DMS114 treated with DMSO at 0.1 percent for 48 hours (cell line): ENCODE data around the gene ULK4.
"Not testable (repeated sequence)": the region's sequence is repeated elsewhere in the genome, so short reads cannot be mapped to it uniquely, and the experiment has no call there.

Source experiments
- DNase-seq: peaks from one replicate; lab custom pipeline; 2025; ENCODE audit not compliant: unreplicated experiment; lab: John Stamatoyannopoulos, UW

Gene ULK4

DNA sequence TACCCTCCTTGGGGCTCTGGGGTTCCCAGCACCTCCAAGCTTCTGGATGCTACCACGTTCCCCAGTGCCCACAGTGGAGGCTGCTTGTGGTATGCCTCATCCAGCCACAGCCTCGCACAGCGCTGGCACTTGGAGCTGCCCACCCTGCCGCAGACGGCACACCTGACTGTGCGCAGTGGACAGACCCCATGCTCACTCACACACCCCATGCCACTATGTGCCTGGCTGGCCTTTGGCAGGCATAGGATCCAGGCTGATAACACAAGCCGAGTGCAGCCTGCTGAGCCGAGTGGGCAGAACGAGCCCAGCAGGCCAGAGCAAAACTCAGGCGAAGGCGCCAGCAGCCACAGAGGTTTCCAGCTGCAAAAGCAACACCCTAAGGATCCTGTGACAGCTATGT is 311.5 kb downstream of the ULK4 start:
- no peak for DNase-seq

DNA sequence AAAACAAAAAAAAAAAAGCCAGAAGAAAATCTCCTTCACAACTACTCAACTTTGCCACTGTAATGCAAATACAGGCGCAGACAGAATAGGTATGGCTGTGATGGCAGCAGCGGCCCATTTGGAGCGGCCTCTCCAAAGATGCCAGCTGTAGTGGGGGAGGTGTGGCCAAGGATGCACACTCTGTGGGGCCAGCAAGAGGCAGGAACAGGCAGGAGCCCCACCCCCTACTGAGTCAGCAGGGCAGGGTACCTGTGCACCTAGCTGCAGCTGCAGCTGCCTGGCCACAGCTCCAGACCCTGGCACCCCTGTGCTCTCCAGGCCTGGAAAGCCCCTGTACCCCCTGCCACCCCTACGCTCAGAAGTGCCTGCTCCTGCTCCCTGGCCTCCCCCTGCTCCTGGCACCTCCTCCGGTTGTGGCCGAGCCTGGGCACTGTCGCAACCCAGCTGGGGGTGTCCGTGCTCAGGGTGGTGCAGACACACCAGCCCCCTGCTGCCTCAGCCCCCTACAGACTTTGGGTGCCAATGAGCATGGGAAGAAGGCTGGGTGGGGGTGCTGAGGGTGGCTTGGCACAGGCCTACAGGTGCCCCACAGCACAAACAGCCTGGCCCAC is 312.7 kb downstream of the ULK4 start:
- DNase-seq: no peak

DNA sequence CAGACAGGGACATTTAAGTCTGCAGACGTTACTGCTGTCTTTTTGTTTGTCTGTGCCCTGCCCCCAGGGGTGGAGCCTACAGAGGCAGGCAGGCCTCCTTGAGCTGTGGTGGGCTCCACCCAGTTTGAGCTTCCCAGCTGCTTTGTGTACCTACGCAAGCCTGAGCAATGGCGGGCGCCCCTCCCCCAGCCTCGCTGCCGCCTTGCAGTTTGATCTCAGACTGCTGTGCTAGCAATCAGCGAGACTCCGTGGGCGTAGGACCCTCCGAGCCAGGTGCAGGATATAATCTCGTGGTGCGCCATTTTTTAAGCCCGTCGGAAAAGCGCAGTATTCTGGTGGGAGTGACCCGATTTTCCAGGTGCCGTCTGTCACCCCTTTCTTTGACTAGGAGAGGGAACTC is 314.2 kb downstream of the ULK4 start:
- not testable (repeated sequence) for DNase-seq

DNA sequence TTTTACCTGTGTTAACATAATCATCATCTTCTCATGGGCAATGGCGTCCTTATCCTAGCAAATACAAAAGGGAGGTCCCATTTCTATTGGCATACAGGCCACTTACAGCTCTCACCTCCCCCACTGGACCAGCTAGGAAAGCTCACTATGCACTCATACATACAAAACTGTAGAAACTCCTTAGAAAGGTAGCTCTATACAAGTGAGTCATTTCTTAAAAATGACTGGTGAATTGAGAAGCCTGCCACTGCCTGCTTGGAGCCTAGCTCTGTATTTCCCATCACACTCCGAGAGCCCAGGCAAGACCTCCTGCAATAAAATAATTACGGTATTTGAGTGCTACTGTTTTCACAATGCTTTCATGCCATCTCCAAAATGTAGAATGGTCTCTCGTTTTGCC is 321.8 kb downstream of the ULK4 start:
- DNase-seq: no peak

DNA sequence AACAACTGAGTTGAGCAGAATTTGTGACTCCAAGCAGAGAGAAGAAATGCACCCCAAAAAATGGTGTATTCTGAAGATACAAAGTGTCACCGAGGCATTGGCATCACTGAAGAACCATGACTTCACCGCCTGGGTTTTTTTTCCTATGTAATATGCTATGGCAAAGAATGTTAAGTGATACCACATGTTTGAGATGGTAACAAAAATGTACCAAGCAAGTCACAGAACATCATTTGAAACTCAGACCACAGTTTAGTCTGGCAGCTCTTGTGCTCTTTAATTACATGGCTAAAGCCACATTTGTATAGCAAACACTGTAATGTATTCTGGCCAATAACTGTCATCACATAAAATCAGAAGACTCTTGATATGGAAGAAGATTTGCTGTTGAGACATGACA is 323.5 kb downstream of the ULK4 start:
- no peak for DNase-seq

DNA sequence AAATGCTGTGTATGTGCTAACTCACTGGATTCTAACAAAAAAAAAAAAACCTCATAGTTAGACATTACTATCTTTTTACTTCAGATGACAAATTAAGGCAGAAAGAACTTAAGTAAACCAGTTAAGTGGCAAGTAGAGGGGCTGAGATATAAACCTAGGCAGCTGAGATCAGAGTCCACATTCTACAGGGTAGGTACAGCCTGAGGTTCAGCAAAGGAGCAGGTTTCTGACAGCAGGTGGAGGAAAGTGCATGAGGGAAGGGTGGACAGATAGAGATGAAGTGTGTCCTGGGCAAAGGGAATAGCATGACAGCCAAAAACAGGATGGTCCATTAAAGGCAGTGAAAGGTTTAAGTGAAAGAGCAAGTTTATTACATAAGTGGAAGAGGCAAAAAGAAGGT is 329.2 kb downstream of the ULK4 start:
- DNase-seq: no peak

DNA sequence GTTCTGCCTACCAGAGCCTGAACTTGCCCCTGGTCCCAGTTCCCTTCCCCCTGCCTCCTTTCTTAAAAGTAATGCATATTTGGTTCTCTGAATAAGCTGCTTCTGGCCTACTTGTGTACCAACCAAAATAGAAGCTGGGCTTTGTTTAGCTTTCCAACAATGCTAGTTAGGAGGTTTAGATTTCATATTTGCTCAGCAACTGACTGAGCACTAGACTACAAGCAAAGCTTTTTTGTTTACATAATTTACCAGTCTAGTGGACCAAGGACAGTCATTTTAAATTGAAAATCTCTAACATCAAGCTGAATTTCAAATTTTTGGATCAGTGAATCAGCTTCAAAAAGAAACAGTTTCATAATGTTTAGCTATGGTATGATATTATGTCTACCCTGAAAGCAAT is 331.2 kb downstream of the ULK4 start:
- DNase-seq: no peak

DNA sequence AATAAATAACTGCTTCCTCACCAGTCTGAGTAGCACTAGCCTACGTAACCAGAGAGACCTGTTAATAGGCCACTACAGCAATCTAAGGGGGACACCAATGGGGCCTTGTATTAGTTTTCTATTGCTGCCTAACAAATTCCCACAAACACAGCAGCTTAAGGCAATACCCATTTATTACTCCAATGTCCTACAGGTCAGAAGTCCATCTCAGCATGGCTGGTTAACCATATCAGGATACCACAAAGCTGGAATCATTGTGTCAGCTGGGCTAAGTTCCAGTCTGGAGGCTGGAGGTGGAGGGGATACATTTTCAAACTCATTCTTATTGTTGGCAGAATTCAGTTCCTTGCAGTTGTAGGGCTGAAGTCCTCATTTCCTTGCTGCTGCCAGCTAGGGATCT is 331.9 kb downstream of the ULK4 start:
- no peak for DNase-seq

DNA sequence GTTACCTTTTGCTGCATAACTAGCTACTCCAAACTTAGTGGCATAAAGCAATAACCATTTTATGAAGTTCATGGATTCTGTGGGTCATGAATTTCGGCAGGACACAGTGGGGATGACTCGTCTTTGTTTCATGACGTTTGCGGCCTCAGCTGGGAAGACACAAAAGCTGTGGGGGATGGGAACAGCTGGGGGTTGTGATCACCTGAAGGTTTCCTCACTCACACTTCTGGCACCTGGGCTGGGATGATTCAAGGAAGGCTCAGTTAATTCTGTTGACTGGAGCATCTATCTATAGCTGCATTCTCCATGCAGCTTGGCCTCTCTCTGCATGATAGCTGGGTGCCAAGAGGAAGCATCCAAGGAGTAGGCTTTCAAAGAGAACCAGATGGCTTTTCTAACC is 332.8 kb downstream of the ULK4 start:
- no peak for DNase-seq

DNA sequence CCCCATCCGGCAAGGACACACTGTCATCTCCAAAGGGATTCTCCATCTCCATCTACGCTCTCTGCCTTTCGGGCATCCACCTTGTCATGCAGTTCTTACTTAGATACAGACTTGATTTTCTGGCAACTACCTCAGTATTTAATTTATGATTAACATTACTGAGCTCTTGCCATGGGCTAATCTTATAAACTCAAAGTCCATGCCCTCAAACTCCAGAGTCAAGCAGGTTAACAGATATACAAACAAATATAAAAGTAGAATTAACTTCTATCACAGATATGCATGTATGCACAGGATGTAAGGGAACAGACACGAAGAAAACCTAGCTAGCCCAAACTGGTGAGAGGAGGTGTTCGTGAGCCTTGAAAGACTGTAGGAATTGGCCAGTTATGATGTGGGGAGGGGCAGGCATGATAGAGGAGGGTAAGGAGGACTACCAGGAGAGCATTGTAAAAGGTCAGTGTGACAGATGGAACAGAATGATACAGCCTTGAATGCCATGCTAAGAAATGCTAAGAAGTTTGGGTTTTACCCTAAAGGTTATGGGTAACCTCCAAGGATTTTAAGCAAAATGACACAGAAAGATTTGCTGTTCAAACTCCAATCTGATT is 334.3 kb downstream of the ULK4 start:
- no peak for DNase-seq

DNA sequence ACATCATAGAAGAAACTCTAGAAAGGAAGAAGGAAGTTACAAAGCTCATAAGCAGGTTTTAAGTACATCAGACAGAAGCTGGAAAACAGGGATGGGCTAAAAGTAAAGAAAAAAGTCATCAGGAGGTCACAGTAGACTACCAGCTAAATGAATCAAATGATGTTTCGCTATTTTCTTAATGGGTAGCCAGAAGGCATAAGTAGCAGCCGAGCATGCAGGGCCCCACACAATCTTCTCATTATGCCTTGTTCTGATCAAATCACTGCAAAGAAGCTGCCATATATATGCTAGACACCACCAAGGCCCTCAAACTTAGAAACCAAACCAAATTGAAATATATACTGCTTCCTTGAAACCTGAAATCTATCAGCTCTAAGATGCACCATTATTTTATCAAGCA is 349.1 kb downstream of the ULK4 start:
- DNase-seq: no peak

DNA sequence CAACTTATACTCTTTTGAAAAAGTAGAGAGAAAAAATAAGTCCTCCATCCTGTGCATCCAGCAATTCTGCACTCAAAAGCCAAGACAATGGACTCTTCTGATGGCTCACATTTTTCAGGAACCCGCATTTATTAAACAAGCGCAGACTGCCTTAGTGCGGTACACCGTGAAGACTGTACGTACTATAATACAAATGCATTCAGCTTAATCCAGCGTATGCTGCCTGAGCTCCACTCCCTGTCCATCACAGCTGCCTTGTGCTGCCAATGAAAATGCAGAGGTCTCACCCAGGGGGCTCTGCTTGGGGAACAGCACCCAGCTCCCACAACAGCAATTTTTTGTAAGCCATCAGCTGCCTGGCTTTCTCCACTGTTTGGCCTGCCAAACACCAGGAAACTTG is 350.9 kb downstream of the ULK4 start:
- DNase-seq: no peak

DNA sequence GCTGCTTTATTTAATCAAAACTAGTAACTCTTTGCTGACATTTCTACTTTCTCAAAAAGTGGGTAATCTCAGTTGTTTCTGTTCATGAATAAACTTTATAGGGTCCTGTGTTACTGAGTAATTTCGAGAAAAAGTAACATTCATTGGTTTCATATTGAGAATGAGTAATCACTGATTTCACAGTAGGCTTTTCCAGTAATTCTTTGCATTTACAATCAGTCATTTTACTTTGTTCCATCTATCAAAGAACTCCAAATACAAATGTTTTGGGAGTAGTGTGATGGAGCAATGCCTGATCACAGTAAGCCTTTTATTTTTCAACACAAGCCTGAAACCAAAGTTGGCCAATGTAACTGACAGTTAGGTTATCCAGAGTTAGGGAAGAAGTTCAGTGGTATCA is 353.6 kb downstream of the ULK4 start:
- no peak for DNase-seq

DNA sequence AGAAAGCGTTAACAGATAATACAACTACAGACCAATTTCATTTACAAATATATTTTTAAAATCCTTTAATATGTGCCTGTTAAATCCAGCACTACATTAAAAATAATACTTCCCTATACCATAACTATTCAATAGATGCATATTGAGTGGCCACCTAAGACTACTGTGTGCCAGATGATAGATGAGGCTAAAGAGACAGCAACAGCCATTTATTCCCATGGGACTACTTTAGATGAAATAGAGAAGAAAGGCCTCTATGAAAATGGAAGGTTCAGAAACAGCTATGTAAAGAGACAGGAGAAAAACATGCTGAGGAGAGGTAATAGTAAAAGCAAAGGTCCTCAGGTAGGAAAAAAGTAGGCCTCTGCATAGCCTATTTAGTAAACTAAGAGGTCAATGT is 358.1 kb downstream of the ULK4 start:
- DNase-seq: no peak

DNA sequence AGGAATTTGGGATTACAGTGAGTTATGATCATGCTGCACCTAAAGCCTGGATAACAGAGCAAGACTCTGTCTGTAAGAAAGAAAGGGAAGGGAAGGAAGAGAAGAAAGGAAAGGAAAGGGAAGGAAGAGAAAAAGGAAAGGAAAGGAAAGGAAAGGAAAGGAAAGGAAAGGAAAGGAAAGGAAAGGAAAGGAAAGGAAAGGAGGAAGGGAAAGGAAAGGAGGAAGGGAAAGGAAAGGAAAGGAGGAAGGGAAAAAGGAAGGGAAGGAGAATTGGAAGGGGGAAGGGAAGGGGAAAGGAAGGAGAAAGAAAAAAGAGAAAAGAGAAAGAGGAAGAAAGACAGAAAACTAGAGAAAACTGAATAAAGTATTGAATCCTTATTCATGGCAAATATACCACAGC is 359.8 kb downstream of the ULK4 start:
- no peak for DNase-seq

DNA sequence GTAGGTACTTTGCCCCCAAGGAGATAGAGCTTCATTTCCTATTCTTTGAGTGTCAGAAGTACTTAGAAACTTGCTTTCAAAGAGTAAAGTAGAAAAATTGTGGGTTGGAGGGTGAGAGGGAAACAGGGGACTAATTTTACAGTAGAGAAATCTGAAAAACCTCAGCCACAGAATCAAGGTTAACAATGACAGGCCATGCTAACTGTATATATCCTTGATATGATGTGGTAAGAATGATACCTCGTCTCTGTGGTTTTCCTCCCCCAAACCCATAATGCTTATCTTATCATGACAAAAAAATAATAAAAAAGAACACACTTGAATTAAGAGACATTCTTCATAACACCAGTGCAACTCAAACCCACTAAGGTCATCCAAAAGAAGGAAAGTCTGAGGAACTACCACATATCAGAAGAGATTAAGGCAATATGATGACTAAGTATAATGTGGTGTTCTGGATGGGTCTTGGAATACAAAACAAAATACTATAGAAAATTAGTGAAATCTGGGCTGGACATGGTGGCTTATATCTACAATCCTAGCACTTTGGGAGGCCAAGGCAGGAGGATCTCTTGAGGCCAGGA is 360.4 kb downstream of the ULK4 start:
- no peak for DNase-seq

DNA sequence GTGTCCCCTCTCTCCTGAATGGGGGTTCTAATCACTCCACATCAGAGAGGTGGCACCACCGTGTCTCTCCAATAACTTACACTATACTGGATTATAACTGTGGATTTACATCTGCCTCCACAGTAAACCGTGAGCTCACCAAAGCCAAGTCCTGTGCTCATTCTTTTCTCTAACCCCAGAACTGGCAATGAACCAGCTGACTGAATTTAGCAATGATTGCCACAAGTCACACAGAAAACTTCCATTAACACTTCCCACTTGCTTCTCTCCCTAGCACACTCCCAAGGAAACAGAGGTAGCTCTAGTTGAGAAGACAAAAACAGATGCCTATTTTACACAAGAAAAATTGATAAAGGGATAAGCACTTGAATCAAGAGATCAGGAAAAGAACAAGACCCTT is 361.3 kb downstream of the ULK4 start:
- no peak for DNase-seq

DNA sequence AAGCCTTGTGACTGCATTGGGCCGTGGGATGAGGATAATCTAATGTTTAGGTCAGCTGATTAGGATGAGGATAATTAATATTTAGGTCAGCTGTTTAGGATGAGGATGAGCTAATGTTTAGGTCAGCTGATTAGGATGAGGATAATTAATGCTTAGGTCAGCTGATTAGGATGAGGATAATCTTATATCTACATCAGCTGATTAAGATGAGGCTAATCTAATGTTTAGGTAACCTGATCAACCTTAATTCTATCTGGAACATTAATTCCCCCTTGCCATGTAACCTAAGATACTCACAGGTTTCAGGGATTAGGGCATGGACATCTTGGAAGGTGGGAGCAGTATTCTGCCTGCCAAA is 362.8 kb downstream of the ULK4 start:
- no peak for DNase-seq

DNA sequence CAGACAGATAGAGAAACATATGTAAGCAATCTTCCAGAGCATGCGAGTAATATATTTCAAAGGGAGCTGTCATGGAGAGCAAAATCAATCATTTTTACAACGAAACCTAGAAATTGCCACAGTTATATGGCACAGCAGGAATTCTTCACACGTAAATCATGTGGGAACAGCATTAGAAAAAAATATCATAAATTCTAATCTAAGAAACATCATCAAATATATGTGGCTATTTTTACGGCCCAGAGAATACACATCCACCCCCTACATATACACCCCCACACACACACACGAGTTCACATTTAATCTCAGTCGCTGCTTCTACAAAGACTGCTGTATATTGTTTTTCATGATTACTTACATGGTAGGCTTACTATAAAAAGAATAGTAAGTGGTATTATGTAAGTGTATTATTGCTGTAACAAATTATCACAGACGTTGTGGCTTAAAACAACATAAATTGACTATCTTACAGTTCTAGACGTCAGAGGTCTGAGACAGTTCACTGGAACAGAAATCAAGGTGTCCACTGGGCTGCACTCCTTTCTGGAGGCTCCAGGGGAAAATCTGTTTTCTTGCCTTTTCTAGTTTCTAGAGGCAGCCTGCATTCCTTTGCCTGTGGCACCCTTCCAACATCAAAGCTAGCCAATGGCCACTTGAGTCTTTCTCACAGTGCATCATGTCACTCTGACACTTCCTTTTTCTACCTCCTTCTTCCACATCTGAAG is 363.3 kb downstream of the ULK4 start:
- no peak for DNase-seq

DNA sequence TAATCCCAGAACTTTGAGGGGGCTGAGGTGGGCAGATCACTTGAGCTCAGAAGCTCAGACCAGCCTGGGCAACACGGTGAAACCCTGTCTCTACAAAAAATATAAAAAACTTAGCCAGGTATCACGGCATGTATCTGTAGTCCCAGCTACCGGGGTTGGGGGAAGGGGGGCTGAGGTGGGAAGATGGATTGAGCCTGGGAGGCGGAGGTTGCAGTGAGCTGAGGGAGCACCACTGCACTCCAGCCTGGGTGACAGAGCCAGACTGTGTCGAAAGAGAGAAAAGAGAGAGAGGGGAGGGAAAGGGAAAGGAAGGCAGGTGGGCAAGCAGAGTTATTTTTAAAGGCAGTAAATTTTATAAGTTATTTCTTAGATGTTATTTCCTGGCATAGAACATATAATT is 368.1 kb downstream of the ULK4 start:
- DNase-seq: no peak

DNA sequence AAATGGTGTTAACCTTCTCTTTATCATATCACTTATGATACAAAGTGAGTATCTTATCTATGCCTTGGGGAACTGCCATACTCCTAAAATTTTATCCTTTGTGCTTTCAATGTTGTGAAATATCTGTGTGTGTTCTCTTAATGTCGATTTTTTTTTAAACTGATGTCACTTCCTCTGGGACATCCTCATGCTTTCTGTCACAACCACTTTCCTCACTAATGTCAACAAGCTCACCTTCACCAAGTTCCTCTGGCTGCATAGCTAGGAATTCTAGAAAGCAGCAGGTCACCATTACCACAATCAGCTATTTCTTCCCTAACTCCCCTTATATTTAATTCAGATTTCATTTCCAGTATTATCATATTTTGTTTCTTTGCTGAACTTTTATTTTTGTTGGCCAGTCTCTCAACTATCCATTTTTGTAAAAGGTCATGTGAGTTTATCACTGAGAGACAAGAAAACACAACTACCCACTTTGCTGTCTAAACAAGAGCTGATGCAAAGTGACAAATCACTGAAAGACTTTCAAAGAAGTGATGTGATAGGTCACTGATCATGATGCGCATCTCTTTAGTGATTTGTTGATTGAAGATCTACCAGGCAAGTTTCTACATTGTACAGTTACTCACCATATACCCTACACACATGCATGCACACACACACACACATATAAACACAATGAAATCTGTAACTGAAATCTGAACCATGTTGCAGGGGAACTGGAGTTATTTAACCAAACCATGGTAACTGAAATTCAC is 369.0 kb downstream of the ULK4 start:
- DNase-seq: no peak

DNA sequence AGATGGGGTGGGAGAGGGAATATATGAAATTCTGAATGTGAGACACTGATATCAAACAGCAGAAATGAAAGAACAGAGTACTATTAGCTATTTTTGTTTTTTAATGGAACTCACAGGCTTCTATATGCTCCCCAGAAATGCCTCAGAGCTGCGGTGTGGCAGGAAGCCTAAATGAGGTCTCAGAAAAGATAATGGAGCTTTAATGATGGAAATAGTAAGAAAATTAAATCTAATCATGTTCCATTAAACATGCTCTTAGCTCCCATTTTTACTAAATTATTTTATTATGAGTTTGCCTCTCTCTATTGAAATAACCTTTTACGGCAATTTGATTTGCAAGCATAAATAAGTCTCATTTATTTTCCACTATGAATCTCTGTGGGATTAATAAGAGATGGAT is 378.9 kb downstream of the ULK4 start:
- DNase-seq: no peak
